GM20000 (cell line): Measurements from ENCODE around the gene LINS1.

Experiments
- DNase-seq: peaks from one replicate; pipeline ENCODE4 v3.0.0; 2012; ENCODE audit warnings: low spot score
- TF ChIP-seq, protein P1 (sequence below): IDR thresholded peaks from 2 replicates; pipeline ENCODE4 v1.5.1; 2012; ENCODE audit warnings: mild to moderate bottlenecking, control low read depth; ENCODE audit errors: extremely low read depth, missing control alignments

The LINS1 gene, protein sequence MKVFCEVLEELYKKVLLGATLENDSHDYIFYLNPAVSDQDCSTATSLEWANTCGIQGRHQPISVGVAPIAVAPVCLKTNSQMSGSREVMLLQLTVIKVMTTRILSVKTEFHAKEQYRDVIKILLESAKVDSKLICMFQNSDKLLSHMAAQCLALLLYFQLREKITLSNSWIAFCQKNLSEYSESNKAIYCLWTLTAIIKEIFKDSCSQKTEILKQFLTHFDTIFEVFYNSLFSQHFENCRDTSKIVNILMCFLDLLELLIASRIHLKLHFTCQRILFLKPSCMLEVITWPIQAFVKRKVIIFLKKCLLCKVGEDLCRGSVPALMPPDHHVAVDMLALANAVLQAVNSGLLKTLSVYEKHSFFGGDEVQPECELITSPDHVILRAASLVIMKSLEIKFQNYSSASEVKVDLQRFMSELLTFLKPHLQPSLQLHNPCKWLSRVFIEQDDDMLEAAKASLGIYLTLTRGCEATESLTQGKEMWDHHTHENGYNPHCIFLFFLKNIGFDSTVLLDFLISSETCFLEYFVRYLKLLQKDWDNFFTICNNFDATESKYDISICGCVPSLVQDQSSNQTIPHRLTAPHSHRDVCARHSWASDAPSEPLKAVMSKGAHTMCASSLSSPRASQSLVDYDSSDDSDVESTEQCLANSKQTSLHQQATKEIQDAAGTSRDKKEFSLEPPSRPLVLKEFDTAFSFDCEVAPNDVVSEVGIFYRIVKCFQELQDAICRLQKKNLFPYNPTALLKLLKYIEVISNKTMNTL

GRCh38 chr15:100602064-100602822 lies at the start of gene LINS1, which contains the start of gene ASB7:
TSS of gene LINS1 (minus strand) at chr15:100602184. CDS start at chr15:100580842, 21,342 bp downstream.
TSS of gene ASB7 (plus strand) at chr15:100602589. CDS start at chr15:100612217, 9,628 bp downstream.
- TF ChIP-seq, protein P1, sequence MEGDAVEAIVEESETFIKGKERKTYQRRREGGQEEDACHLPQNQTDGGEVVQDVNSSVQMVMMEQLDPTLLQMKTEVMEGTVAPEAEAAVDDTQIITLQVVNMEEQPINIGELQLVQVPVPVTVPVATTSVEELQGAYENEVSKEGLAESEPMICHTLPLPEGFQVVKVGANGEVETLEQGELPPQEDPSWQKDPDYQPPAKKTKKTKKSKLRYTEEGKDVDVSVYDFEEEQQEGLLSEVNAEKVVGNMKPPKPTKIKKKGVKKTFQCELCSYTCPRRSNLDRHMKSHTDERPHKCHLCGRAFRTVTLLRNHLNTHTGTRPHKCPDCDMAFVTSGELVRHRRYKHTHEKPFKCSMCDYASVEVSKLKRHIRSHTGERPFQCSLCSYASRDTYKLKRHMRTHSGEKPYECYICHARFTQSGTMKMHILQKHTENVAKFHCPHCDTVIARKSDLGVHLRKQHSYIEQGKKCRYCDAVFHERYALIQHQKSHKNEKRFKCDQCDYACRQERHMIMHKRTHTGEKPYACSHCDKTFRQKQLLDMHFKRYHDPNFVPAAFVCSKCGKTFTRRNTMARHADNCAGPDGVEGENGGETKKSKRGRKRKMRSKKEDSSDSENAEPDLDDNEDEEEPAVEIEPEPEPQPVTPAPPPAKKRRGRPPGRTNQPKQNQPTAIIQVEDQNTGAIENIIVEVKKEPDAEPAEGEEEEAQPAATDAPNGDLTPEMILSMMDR = no peak
- peak; percentile 92 for DNase-seq

DNA sequence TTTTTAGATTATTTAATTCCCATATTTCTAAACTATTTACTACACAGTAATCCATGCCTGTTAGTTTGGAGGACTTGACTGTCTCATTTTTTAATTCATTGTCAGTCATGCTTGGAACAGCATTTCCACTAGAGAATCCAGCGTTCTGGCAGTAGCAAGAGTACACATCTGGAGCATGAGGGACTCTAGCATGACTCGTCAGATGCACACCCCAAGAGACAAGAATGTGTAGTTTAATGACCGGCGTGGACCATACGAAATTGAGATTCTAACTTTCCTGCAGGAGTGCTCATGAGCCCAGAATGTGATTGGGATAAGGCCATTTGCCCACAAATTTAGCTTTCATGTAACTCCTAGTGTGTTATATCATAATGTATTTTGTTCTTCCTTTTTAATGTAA lies 49.3 kb upstream of the LINS1 start:
- TF ChIP-seq, protein P1 = no peak
- DNase-seq = no peak

GRCh38 chr15:100650685-100651084 lies 48.7 kb upstream of the LINS1 start:
- TF ChIP-seq, protein P1 = no peak
- no peak for DNase-seq

- DNase-seq = no peak
- TF ChIP-seq, protein P1 = no peak
Observed at GRCh38 chr15:100648951-100649350, 47.0 kb upstream of the LINS1 start.

DNA sequence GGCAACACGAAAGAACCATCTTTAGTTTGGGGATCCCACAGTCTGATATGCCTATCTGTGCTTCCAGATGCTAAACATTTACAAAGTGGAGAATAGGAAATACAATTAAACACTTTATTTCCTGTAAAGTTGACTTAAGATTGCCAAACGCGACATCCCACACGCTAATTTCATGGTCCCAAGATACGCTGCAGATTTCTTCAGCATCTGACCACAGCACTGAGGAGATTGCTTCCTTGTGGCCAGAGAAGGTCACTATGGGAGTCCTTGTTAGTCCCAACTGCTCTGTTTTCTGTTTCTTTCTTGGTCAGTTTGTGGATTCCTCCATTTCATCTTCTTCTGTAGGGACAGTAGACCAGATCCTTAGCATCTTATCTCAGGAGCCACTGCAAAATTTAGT lies 43.7 kb upstream of the LINS1 start:
- no peak for DNase-seq

DNA sequence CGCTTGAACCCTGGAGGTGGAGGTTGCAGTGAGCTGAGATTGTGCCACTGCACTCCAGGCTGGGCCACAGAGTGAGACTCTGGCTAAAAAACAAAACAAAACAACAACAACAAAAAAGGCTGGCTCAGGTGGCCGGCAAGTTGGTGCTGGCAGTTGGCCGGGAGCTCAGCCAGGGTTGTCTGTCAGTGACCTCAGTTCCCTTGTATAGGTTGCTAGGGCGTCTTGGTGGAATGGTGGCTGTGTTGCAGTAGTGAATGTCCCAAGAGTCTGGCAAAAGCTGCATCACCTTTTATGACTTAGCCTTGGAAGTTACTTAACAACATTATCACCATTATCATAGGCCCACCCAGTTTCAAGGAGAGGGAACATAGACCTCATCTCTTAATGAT lies 41.0 kb upstream of the LINS1 start:
- TF ChIP-seq, protein P1 = no peak
- no peak for DNase-seq

More for the DNA sequence above, 43.7 kb upstream of the LINS1 start:
- TF ChIP-seq, protein P1 = no peak
